ENCODE measurements around the gene GALC.

GALC gene

DNA sequence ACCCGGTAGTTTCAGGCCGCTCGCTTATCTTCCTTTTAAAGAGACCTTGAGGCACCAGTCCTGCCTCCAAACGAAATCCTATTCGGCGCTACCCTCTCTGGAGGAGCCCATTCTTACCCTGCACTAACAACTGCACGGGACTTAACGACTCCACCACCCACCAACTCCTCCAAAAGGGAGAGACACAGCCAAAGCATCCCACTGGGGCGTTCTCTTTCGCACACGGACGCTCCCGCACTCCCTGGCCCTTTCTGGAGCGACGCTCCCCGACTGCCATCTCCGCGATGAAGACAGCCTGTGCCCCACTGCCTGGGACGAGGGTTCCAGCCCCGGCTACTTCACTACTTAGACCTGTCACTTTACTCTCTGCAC lies 650 bp downstream of the GALC start:
- Histone ChIP-seq H3K27ac (peak overlapping the region; percentile 98), H3K36me3 (no peaks in the 10 kb centered on the region), H3K27me3 (no peaks in the 10 kb centered on the region), H3K4me1 (ENCODE audit: control insufficient read depth in 1 of 2, insufficient read depth in 1 of 2, low read depth in 1 of 2, low read length in 1 of 2) (peaks cover 59 to 62% of the 10 kb centered on the region in 2 experiments), H3K4me3 (ENCODE audit: low read depth in 1 of 2, low read length in 1 of 2) (peak overlapping the region; percentile 79 to 87), H3K9me3 (no peaks in the 10 kb centered on the region)
- TF ChIP-seq CTCF (IDR thresholded peaks at IDR 0.05), result no peak

DNA sequence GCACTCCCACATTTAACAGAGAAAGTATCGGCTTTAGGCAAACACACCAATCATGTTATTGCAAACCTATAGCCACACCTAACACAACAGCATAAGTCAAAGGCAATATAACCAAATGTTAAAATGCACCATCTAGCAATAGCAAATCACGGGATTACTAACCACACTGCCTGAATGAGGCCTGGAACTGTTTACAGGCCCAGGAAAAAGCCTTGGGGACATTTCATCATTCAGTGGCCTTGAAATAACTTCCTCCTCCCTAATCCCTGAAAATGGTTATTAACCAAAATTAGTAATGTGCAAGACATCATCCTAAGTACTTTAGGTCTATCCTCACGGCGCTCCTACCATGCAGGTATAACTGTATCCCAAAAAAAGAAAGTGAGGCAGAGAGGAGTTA lies 2.3 kb downstream of the GALC start:
- Histone ChIP-seq H3K36me3 (peaks cover 10% of the 10 kb centered on the region), H3K9me3 (no peaks in the 10 kb centered on the region), H3K27ac (peak overlapping the region; percentile 38), H3K27me3 (no peaks in the 10 kb centered on the region), H3K4me3 (ENCODE audit: low read depth in 1 of 2, low read length in 1 of 2) (no peak overlapping the region), H3K4me1 (ENCODE audit: control insufficient read depth in 1 of 2, insufficient read depth in 1 of 2, low read depth in 1 of 2, low read length in 1 of 2) (peaks cover 44 to 48% of the 10 kb centered on the region in 2 experiments)
- TF ChIP-seq CTCF (IDR thresholded peaks at IDR 0.05), result no peak

GRCh38 chr14:87989956-87990299 lies 3.1 kb downstream of the GALC start:
- TF ChIP-seq CTCF (IDR thresholded peaks at IDR 0.05), result no peak
- Histone ChIP-seq H3K36me3 (peaks cover 11% of the 10 kb centered on the region), H3K27ac (no peak overlapping the region), H3K4me1 (ENCODE audit: control insufficient read depth in 1 of 2, insufficient read depth in 1 of 2, low read depth in 1 of 2, low read length in 1 of 2) (peaks cover 37 to 41% of the 10 kb centered on the region in 2 experiments), H3K9me3 (no peaks in the 10 kb centered on the region), H3K27me3 (no peaks in the 10 kb centered on the region), H3K4me3 (ENCODE audit: low read depth in 1 of 2, low read length in 1 of 2) (no peak overlapping the region)

DNA sequence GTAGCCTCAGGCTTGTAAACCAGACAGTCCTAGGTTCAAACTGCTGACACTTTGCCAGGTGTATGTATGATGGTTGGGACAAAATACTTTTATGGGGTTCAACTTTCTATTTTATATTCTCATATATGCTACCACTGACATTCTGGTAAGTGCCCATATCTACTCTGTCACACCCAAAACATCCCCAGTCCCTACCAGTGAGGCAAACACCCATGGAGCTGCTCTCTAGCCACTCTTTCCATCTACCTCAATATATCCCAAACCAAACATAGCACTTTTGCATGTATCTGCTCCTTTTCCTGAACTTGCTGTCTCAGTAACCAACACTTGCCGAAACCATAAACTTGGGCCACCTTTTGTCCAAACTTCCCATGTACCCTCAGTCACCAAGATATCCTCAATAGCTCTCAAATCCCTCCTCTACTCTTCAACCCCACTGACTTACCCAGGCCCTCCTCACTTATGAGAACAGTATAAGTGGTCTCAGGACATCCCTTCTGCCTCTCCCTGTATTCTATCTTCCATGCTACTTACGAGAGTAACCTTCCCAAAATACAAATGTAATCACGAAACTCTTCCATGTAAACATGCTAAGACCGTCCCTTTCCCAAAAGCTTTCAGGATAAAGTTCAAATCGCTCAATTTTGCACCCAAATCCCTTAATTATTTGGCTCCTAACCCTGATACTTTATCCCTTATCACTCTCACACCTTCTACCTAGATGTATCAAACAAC lies 3.6 kb downstream of the GALC start:
- Histone ChIP-seq H3K9me3 (no peaks in the 10 kb centered on the region), H3K27ac (no peak overlapping the region), H3K27me3 (no peaks in the 10 kb centered on the region), H3K36me3 (peaks cover 13% of the 10 kb centered on the region), H3K4me1 (ENCODE audit: control insufficient read depth in 1 of 2, insufficient read depth in 1 of 2, low read depth in 1 of 2, low read length in 1 of 2) (peaks cover 31 to 35% of the 10 kb centered on the region in 2 experiments), H3K4me3 (ENCODE audit: low read depth in 1 of 2, low read length in 1 of 2) (no peak overlapping the region)
- TF ChIP-seq CTCF (IDR thresholded peaks at IDR 0.05), result no peak

DNA sequence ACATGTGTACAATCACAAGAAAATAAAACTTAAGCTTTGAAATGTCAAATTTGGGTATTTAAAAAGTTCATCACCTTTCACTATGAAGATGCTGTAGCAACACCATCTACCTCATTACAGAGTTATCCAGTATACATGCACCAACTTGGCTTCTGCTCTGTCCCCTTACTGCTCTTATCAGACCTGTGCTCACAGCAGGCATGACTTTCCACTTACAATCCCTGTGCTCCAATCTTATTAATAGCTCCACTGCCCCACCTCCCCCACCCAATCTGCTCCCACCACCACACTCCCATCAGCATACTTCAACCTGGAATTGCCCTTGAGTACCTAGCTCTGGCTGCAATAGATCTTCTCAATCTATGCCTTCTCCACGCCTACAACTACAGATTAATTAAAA lies 13.3 kb downstream of the GALC start:
- Histone ChIP-seq H3K27me3 (no peaks in the 10 kb centered on the region), H3K4me3 (ENCODE audit: low read depth in 1 of 2, low read length in 1 of 2) (no peak overlapping the region), H3K9me3 (no peaks in the 10 kb centered on the region), H3K36me3 (peaks cover 46% of the 10 kb centered on the region), H3K27ac (no peak overlapping the region), H3K4me1 (ENCODE audit: control insufficient read depth in 1 of 2, insufficient read depth in 1 of 2, low read depth in 1 of 2, low read length in 1 of 2) (no peaks in the 10 kb centered on the region)
- no peak for TF ChIP-seq CTCF (IDR thresholded peaks at IDR 0.05)

All from neutrophil (primary cell).